Mammary epithelial cell (primary cell): ENCODE data around the gene CABP2.

Source experiments
- EZH2 ChIP-seq: IDR thresholded peaks from 2 replicates; pipeline ENCODE4 v1.6.1; 2012; ENCODE audit warnings: low read length, inconsistent platforms, borderline replicate concordance
- TF ChIP-seq, protein P1 (sequence below), 2 donors: IDR thresholded peaks in 1 of 2; conservative IDR thresholded peaks in 1 of 2; 2 replicates each; pipeline ENCODE4 v1.5.1; 2011 to 2012; ENCODE audit warnings: inconsistent platforms in 2 of 2, low read length in 2 of 2, mild to moderate bottlenecking in 2 of 2, control low read depth in 1 of 2, low read depth in 1 of 2; ENCODE audit not compliant: insufficient read depth in 1 of 2; ENCODE audit errors: extremely low read depth in 1 of 2

DNA sequence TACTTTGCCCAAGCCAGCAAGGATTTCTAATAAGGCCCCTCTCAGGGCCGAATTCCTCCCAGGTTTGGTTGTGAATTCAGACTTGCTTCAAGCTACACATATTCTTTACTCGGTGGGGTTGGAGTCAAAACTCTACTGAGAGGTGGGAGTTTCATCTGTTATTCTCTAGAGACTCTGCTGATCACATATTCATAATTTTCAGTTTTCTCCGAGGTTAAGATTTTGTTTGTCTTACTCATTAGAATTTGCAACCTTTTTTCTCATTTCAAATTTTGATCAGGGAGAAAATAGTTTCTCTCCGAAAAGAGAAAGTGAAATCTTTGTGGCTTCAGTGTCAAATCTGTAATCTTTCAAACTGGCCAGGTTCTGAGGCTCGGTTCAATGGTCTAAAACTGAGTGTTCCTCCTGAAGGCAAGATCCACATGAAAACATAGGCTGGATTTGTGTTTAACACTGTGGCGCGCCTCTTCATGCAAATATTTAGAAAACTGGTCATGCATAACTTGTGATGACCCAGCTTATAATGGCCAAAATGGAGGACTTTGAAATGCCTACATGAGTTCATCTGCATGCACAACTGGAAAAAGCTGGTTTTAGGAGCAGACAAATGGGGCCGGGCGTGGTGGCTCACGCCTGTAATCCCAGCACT is 38.8 kb upstream of the CABP2 start:
- TF ChIP-seq, protein P1, sequence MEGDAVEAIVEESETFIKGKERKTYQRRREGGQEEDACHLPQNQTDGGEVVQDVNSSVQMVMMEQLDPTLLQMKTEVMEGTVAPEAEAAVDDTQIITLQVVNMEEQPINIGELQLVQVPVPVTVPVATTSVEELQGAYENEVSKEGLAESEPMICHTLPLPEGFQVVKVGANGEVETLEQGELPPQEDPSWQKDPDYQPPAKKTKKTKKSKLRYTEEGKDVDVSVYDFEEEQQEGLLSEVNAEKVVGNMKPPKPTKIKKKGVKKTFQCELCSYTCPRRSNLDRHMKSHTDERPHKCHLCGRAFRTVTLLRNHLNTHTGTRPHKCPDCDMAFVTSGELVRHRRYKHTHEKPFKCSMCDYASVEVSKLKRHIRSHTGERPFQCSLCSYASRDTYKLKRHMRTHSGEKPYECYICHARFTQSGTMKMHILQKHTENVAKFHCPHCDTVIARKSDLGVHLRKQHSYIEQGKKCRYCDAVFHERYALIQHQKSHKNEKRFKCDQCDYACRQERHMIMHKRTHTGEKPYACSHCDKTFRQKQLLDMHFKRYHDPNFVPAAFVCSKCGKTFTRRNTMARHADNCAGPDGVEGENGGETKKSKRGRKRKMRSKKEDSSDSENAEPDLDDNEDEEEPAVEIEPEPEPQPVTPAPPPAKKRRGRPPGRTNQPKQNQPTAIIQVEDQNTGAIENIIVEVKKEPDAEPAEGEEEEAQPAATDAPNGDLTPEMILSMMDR (conservative IDR thresholded peaks at IDR 0.05 in 1 of 2, IDR thresholded peaks at IDR 0.05 in 1 of 2; ENCODE audit: extremely low read depth in 1 of 2, insufficient read depth in 1 of 2, low read depth in 1 of 2, low read length in 2 of 2): no peak
- no peak for TF ChIP-seq EZH2
